HS-27A (cell line): ENCODE measurements around the gene INSR.

ENCODE experiments used
- DNase-seq: peaks from one replicate; pipeline ENCODE4 v3.0.0-alpha.2; 2012; ENCODE audit warnings: low read depth, missing footprints

INSR gene

GRCh38 chr19:7140137-7140536 lies 154.1 kb downstream of the INSR start:
- no peak for DNase-seq

DNA sequence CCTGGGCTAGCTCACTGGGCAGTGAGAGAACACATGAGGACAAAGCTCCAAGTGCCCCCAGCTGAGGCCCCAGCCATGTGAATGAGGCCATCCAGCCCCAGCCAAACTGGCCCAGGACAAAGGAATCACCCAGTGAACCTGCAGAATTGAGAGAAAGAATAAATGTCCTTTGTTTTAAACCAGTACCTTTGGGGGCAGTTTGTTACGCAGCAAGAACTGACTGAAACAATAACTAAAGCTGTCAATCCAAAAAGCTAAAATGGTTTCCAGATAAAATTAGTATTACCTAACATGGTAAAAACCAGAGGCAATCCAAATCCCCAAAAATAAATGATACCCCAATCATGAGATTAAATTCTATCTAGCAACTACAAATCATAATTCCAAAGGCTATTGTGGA lies 155.1 kb downstream of the INSR start:
- no peak for DNase-seq

- DNase-seq = no peak
Observed at GRCh38 chr19:7138402-7138801, 155.8 kb downstream of the INSR start.

DNA sequence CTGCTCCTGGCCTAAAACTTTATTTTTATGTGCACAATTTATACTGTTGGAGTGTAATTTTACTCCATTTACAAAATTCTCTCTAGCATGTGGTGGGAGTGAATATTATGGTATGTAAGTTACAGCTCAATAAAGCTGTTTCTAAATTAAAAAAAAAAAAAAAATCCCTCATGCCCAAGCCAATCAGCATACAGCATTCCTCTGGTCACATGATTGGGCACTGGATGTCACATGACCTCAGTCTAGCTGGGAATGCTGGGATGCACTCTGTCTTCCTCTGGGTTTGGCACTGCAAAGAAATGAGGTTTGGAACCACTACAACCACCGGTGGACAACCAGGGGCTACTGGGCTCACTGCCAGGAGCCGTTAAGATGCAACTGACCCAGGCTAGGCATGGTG lies 157.1 kb downstream of the INSR start:
- no peak for DNase-seq

DNA sequence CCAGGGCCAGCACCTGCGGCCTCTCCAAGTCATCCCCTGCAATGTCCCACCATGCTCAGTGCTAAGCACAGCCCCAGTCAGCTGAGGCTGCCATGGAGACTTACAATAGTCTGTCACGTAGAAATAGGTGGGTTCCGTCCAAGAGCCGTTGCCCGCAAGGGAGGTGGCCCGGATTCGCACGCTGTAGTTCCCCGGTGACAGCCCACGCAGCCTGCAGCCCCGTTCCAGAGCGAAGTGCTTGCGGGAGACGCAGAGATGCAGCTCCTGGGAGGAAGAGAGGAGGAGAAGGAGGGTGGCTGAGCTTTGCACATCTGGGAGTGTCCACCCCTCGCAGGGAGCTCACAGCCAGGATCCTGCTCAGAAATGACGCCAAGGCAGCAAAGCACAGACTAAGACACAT lies 162.2 kb downstream of the INSR start:
- DNase-seq = no peak

GRCh38 chr19:7130043-7130442 lies 164.2 kb downstream of the INSR start:
- DNase-seq = no peak

GRCh38 chr19:7126132-7126531 lies 168.1 kb downstream of the INSR start:
- DNase-seq = no peak

DNA sequence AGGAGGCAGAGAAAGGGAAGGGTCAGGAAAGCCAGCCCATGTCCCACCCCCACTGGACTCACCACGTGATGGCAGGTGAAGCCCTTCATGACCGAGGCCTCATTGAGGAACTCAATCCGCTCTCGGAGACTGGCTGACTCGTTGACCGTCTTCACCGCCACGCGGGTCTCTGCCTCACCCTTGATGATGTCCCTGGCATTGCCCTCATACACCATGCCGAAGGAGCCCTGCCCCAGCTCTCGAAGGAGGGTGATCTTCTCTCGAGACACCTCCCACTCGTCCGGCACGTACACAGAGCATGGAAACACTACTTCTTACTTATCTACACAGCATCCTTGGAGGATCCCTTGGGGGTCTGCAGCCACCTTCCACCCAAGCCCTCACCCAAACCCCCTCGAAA lies 169.0 kb downstream of the INSR start:
- no peak for DNase-seq

DNA sequence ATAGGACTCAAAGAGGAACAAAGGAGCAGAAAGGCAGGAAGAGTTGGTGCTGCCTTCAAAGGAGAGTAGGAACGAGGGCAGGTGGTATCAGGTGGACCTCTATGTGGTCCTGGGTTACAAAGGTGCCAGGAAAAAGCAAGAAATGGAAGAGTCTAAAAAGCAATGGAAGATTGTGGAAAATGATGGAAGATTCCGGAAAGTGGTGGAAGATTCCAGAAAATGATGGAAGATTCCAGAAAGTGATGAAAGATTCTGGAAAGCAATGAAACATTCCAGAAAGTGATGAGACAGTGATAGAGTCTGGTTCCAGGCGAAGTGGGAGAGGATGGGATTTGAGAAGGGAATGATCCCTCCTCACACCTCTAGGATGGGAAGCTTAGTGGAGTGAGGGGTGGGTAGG lies 169.4 kb downstream of the INSR start:
- DNase-seq = no peak

- DNase-seq = no peak
Observed at GRCh38 chr19:7122701-7123100, 171.5 kb downstream of the INSR start.

DNA sequence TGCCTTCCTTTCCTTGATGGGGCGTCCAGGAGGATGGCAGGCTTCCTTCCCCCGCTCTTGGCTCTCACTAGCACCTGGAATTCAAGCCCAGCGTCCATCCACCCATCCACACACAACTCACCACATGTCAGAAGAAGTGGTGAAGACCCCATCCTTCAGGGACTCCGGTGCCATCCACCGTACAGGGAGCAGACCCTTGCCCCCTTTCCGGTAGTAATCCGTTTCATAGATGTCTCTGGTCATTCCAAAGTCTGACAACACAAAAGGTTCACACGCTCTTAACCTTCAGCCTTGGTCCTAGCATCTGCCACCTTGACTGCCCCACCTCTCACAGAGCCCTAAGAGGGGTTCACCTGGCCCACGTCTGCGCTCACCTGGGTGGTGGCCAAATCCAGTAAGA lies 173.7 kb downstream of the INSR start:
- DNase-seq = no peak

GRCh38 chr19:7119582-7119981 lies 174.6 kb downstream of the INSR start:
- no peak for DNase-seq

GRCh38 chr19:7117248-7117647 lies 177.0 kb downstream of the INSR start:
- no peak for DNase-seq

- DNase-seq = no peak
Observed at GRCh38 chr19:7115721-7116120, 178.5 kb downstream of the INSR start.

DNA sequence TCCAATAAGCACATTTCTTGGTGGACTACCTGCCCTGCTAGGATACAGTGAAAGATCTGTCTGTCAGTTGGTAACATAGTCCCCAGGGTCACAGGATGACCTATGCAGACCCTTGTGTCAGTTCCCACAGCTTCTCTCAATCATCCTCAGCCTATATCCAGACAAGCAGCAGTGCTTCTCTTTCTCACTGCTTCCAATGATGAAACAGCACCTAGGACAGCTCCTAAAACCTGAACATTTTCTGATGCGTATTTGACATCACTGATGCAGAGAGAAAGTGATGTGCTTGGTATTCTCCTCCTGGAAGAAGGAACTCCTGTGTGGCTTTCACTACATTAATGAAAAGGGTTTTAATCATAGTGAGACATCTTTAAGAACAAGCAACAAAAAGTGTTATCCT lies 181.0 kb downstream of the INSR start:
- no peak for DNase-seq

DNA sequence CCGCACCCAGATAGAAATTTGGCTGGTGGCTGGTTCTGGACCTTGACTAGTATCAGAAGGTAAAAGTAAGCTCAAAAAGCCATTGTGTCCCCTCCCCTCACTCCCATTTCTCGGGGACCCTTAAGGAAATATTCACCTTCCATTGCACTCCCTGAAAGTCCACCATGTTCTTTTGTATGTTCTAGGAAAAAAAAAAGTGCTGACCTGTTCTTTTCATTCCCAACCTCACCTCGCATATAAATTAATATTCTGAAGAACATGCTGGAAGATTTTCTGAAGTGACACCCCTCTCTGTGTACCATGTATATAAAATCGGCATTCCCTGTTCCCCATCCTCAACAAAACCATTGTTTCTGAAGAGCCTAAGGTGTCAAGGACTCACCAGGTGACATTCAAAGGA lies 181.5 kb downstream of the INSR start:
- no peak for DNase-seq

GRCh38 chr19:7109678-7110289 lies 184.4 kb downstream of the INSR start:
- DNase-seq = no peak

GRCh38 chr19:7106711-7107657 lies 187.2 kb downstream of the INSR start:
- DNase-seq = no peak

DNA sequence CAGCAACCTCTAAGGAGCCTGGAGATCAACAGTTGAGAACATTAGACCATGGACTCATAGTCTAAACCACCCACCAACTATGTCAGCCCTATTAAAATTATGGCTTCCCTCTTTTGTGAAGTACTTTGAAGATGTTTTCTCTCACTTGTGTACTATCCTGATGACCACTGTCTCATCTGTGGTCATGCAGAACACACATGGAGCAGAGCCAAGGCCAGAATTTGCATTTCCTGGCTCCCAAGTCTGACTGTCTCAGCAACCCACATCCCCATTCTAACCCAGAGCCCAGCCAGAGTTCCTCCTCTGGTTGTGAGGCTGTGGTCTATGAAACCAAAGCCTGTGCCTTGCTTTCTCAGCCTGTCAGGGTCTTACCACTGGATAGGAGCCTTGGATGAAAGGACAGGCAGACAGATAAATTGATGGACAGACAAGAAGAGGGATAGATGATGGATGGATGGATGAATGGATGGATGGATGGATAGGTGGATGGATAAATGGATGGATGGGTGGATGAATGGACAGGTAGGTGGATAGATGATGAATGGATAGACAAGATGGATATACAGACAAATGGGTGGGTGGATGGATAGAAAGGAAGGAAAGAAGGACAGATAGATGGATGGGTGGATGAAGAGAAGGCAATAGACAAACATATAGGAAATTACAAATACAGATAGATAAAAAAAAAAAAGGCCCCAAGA lies 189.3 kb downstream of the INSR start:
- no peak for DNase-seq

DNA sequence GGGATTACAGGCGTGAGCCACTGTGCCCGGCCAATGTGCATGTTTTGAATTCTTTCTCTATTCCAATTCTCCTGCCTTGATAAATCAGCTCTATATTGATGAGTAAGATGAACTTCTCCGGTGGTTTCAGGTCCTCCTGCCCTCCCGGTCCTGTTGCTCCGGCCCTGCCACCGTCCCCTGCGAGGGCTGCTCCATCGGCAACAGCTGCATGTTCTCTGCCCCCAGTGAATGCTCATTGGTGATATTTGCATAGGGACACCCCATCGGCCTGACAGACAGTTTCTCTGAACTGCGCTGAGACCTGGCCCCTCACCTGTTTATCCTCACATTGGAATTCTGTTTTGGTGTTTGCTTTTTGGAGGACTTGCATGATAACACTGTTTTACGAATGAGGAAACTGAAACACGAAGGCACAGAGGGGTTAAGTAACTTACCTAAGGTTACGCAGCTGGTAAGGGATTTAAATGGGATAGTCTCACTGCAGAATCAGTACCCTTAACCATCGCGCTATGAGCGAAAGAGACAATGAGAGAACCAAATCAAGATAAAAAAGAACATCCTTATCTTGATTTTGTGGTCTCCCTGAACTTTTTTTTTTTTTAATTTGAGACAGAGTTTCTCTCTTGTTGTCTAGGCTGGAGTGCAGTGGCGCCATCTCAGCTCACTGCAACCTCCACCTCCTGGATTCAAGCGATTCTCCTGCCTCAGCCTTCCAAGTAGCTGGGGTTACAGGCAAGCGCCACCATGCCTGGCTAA lies 192.5 kb downstream of the INSR start:
- DNase-seq = no peak

GRCh38 chr19:7099597-7099921 lies 194.7 kb downstream of the INSR start:
- no peak for DNase-seq
